ENCODE measurements around the gene RABL6.

RABL6 gene

GRCh38 chr9:136808075-136808805 is 492 bp downstream of the RABL6 start:
- POLR2A ChIA-PET, result interaction anchor here (0.7 to 1.2 kb wide), 2 partner anchors 28 to 80 kb away, joined by 3 to 4 read pairs; no protein-coding TSS in a partner anchor
- CTCF ChIA-PET, result interaction anchor here (0.9 to 7.1 kb wide), 9 partner anchors 8 to 239 kb away, joined by 3 to 69 read pairs (median 4); partner anchors contain the start of genes AJM1 and TMEM141
- H3K4me3 ChIP-seq (ENCODE audit: low read depth, low read length), result peak overlapping the region; percentile 78
- DNase-seq (ENCODE audit: low read depth, low spot score), result no peak
- no peak for TF ChIP-seq CTCF (IDR thresholded peaks at IDR 0.05; ENCODE audit: insufficient read depth, low read length, missing control alignments)

- no peak for TF ChIP-seq CTCF (IDR thresholded peaks at IDR 0.05; ENCODE audit: insufficient read depth, low read length, missing control alignments)
- ChIA-PET POLR2A (interaction anchor here (1.2 kb wide), 1 partner anchor 27 kb away, joined by 4 read pairs; no protein-coding TSS in a partner anchor), CTCF (interaction anchor here (0.9 to 6.1 kb wide), 6 partner anchors 8 to 34 kb away, joined by 3 to 35 read pairs (median 10); partner anchors contain the start of gene AJM1)
- H3K4me3 ChIP-seq (ENCODE audit: low read depth, low read length), result peak overlapping the region; percentile 78
- no peak for DNase-seq (ENCODE audit: low read depth, low spot score)
Observed at GRCh38 chr9:136808806-136809158, 1.0 kb downstream of the RABL6 start.

- no peak overlapping the region for H3K4me3 ChIP-seq (ENCODE audit: low read depth, low read length)
- DNase-seq (ENCODE audit: low read depth, low spot score), result no peak
- no peak for TF ChIP-seq CTCF (IDR thresholded peaks at IDR 0.05; ENCODE audit: insufficient read depth, low read length, missing control alignments)
- ChIA-PET CTCF (interaction anchor here (0.8 to 2.1 kb wide), 7 partner anchors 9 to 220 kb away, joined by 3 to 7 read pairs (median 5); partner anchors contain the start of genes ABCA2 and AJM1), POLR2A (no interaction called here)
Observed at GRCh38 chr9:136814725-136815421, 7.1 kb downstream of the RABL6 start.

- ChIA-PET CTCF (interaction anchor here (1.2 to 2.1 kb wide), 7 partner anchors 8 to 220 kb away, joined by 3 to 7 read pairs (median 5); partner anchors contain the start of genes ABCA2 and AJM1), POLR2A (no interaction called here)
- no peak overlapping the region for H3K4me3 ChIP-seq (ENCODE audit: low read depth, low read length)
- DNase-seq (ENCODE audit: low read depth, low spot score), result no peak
- no peak for TF ChIP-seq CTCF (IDR thresholded peaks at IDR 0.05; ENCODE audit: insufficient read depth, low read length, missing control alignments)
Observed at GRCh38 chr9:136815422-136815782, 7.7 kb downstream of the RABL6 start.

- no peak for DNase-seq (ENCODE audit: low read depth, low spot score)
- POLR2A ChIA-PET, result interaction anchor here (1.0 kb wide), 1 partner anchor 11 kb away, joined by 3 read pairs; no protein-coding TSS in a partner anchor
- no peak overlapping the region for H3K4me3 ChIP-seq (ENCODE audit: low read depth, low read length)
- CTCF ChIA-PET, result interaction anchor here (1.0 to 3.0 kb wide), 2 partner anchors 11 to 214 kb away, joined by 3 to 12 read pairs; no protein-coding TSS in a partner anchor
- no peak for TF ChIP-seq CTCF (IDR thresholded peaks at IDR 0.05; ENCODE audit: insufficient read depth, low read length, missing control alignments)
Observed at GRCh38 chr9:136820971-136821825, 13.4 kb downstream of the RABL6 start.

All from AG04449 (cell line).